HG03097 (cell line): ENCODE data around the gene ATP6V1E1.
"Not testable (repeated sequence)": the region's sequence is repeated elsewhere in the genome, so short reads cannot be mapped to it uniquely, and the experiment has no call there.

Experiments
- ATAC-seq: cut with Tn5 transposase; IDR thresholded peaks from one replicate; pipeline ENCODE4 v1.9.1; 2021; ENCODE audit not compliant: unreplicated experiment, low FRiP score

The ATP6V1E1 gene

GRCh38 chr22:17628406-17629172, at the start of gene ATP6V1E1:
Gene ATP6V1E1, minus strand, starts transcription at chr22:17628749. Its CDS starts 114 bp downstream, at chr22:17628635.
- peak; percentile 92 for ATAC-seq

- no peak for ATAC-seq
These were observed 47.0 kb upstream of the ATP6V1E1 start for GRCh38 chr22:17675584-17675983.

- ATAC-seq = no peak
These were observed 45.6 kb upstream of the ATP6V1E1 start for GRCh38 chr22:17674152-17674551.

- no peak for ATAC-seq
These were observed 44.0 kb upstream of the ATP6V1E1 start for GRCh38 chr22:17672417-17672991.

GRCh38 chr22:17671521-17672092, 43.1 kb upstream of the ATP6V1E1 start:
- ATAC-seq = not testable (repeated sequence)

- ATAC-seq = no peak
These were observed 37.3 kb upstream of the ATP6V1E1 start for GRCh38 chr22:17665854-17666253.

- no peak for ATAC-seq
These were observed 36.7 kb upstream of the ATP6V1E1 start for GRCh38 chr22:17665248-17665647.

- no peak for ATAC-seq
These were observed 36.0 kb upstream of the ATP6V1E1 start for GRCh38 chr22:17664414-17665055.

- no peak for ATAC-seq
These were observed 28.4 kb upstream of the ATP6V1E1 start for GRCh38 chr22:17656870-17657395.

GRCh38 chr22:17655289-17655688, 26.7 kb upstream of the ATP6V1E1 start:
- no peak for ATAC-seq

GRCh38 chr22:17648569-17648968, 20.0 kb upstream of the ATP6V1E1 start:
- ATAC-seq = no peak

GRCh38 chr22:17647991-17648390, 19.4 kb upstream of the ATP6V1E1 start:
- no peak for ATAC-seq

GRCh38 chr22:17647452-17647851, 18.9 kb upstream of the ATP6V1E1 start:
- ATAC-seq = no peak

- ATAC-seq = not testable (repeated sequence)
These were observed 13.8 kb upstream of the ATP6V1E1 start for GRCh38 chr22:17642357-17642756.

- ATAC-seq = no peak
These were observed 12.7 kb upstream of the ATP6V1E1 start for GRCh38 chr22:17641269-17641668.

GRCh38 chr22:17639247-17639741, 10.7 kb upstream of the ATP6V1E1 start:
- ATAC-seq = no peak

- peak; percentile 87 for ATAC-seq
These were observed 10.1 kb upstream of the ATP6V1E1 start, which contains the start of gene BCL2L13 for GRCh38 chr22:17638432-17639246. Gene BCL2L13, plus strand, starts transcription at chr22:17638757. Its CDS starts 16,955 bp downstream, at chr22:17655712.

- peak; percentile 14 for ATAC-seq
These were observed 9.6 kb upstream of the ATP6V1E1 start for GRCh38 chr22:17638182-17638431.

GRCh38 chr22:17637490-17638181, 9.1 kb upstream of the ATP6V1E1 start:
- peak; percentile 3 for ATAC-seq

- not testable (repeated sequence) for ATAC-seq
These were observed 8.3 kb upstream of the ATP6V1E1 start for GRCh38 chr22:17636850-17637249.
